ENCODE results near the gene SMYD2.

Gene SMYD2

GRCh38 chr1:214332946-214333798 is 52.2 kb downstream of the SMYD2 start:
- Histone ChIP-seq H3K23ac (ENCODE audit: low read length) (no peak overlapping the region), H3K9ac (ENCODE audit: low read length) (no peak overlapping the region), H2BK5ac (ENCODE audit: low read depth, low read length, poor library complexity) (no peak overlapping the region), H3K9me3 (ENCODE audit: insufficient read depth, low read depth, low read length) (no peaks in the 10 kb centered on the region), H3K79me1 (ENCODE audit: low read length) (peaks cover 16% of the 10 kb centered on the region), H4K8ac (ENCODE audit: low read depth, low read length) (peak overlapping the region; percentile 42), H3K27me3 (ENCODE audit: insufficient read depth, low read length) (no peaks in the 10 kb centered on the region), H2AFZ (ENCODE audit: insufficient read depth, low read length, poor library complexity) (no peak overlapping the region), H3K4ac (ENCODE audit: low read depth, low read length) (peak overlapping the region; percentile 43), H3K27ac (ENCODE audit: low read depth, low read length) (peak overlapping the region; percentile 1), H3K4me2 (ENCODE audit: low read length) (no peak overlapping the region), H3K14ac (ENCODE audit: low read length) (no peak overlapping the region), H4K91ac (ENCODE audit: low read depth, low read length) (peak overlapping the region; percentile 39), H3K79me2 (ENCODE audit: control insufficient read depth, insufficient read depth, low read length, poor library complexity) (no peaks in the 10 kb centered on the region), H4K12ac (ENCODE audit: low read depth, low read length) (peak overlapping the region; percentile 23), H2BK12ac (ENCODE audit: low read length) (peak overlapping the region; percentile 55), H2AK5ac (ENCODE audit: low read length) (peak overlapping the region; percentile 6), H3K36me3 (ENCODE audit: control insufficient read depth in 1 of 2, insufficient read depth in 2 of 2, low read length in 2 of 2) (peaks cover 18 to 39% of the 10 kb centered on the region in 2 experiments), H3K4me1 (ENCODE audit: control insufficient read depth in 1 of 2, insufficient read depth in 2 of 2, low read length in 2 of 2) (peaks cover 12 to 23% of the 10 kb centered on the region in 2 experiments), H3K18ac (ENCODE audit: low read length) (peak overlapping the region; percentile 44), H2BK120ac (ENCODE audit: insufficient read depth, low read length, poor library complexity) (no peak overlapping the region), H3K4me3 (ENCODE audit: low read depth, low read length) (no peak overlapping the region)
- DNase-seq = peak; percentile 27 to 67
- WGBS (ENCODE audit: extremely low coverage, insufficient coverage, insufficient read length) = no CpG with 5 or more reads among the region's 6 CpGs

- Histone ChIP-seq H3K79me2 (ENCODE audit: control insufficient read depth, insufficient read depth, low read length, poor library complexity) (no peaks in the 10 kb centered on the region), H3K9me3 (ENCODE audit: insufficient read depth, low read depth, low read length) (no peaks in the 10 kb centered on the region), H3K4me2 (ENCODE audit: low read length) (no peak overlapping the region), H3K9ac (ENCODE audit: low read length) (no peak overlapping the region), H2BK12ac (ENCODE audit: low read length) (no peak overlapping the region), H2BK120ac (ENCODE audit: insufficient read depth, low read length, poor library complexity) (no peak overlapping the region), H3K36me3 (ENCODE audit: control insufficient read depth in 1 of 2, insufficient read depth in 2 of 2, low read length in 2 of 2) (peaks cover 14 to 33% of the 10 kb centered on the region in 2 experiments), H4K8ac (ENCODE audit: low read depth, low read length) (no peak overlapping the region), H3K4me1 (ENCODE audit: control insufficient read depth in 1 of 2, insufficient read depth in 2 of 2, low read length in 2 of 2) (peaks cover 4 to 8% of the 10 kb centered on the region in 2 experiments), H4K12ac (ENCODE audit: low read depth, low read length) (no peak overlapping the region), H2AK5ac (ENCODE audit: low read length) (no peak overlapping the region), H4K91ac (ENCODE audit: low read depth, low read length) (no peak overlapping the region), H3K79me1 (ENCODE audit: low read length) (peaks cover 8% of the 10 kb centered on the region), H3K18ac (ENCODE audit: low read length) (no peak overlapping the region), H3K27ac (ENCODE audit: low read depth, low read length) (no peak overlapping the region), H3K14ac (ENCODE audit: low read length) (no peak overlapping the region), H3K23ac (ENCODE audit: low read length) (no peak overlapping the region), H3K4ac (ENCODE audit: low read depth, low read length) (no peak overlapping the region), H2AFZ (ENCODE audit: insufficient read depth, low read length, poor library complexity) (no peak overlapping the region), H3K4me3 (ENCODE audit: low read depth, low read length) (no peak overlapping the region), H2BK5ac (ENCODE audit: low read depth, low read length, poor library complexity) (no peak overlapping the region), H3K27me3 (ENCODE audit: insufficient read depth, low read length) (no peaks in the 10 kb centered on the region)
- WGBS (ENCODE audit: extremely low coverage, insufficient coverage, insufficient read length) = no CpG with 5 or more reads among the region's 4 CpGs
- DNase-seq = no peak
Observed at GRCh38 chr1:214335567-214335966, 54.6 kb downstream of the SMYD2 start.

- Histone ChIP-seq H3K23ac (ENCODE audit: low read length) (no peak overlapping the region), H4K12ac (ENCODE audit: low read depth, low read length) (no peak overlapping the region), H3K9ac (ENCODE audit: low read length) (no peak overlapping the region), H3K27me3 (ENCODE audit: insufficient read depth, low read length) (no peaks in the 10 kb centered on the region), H3K79me2 (ENCODE audit: control insufficient read depth, insufficient read depth, low read length, poor library complexity) (no peaks in the 10 kb centered on the region), H3K4me3 (ENCODE audit: low read depth, low read length) (no peak overlapping the region), H3K79me1 (ENCODE audit: low read length) (peaks cover 2% of the 10 kb centered on the region), H3K36me3 (ENCODE audit: control insufficient read depth in 1 of 2, insufficient read depth in 2 of 2, low read length in 2 of 2) (peaks cover 11 to 33% of the 10 kb centered on the region in 2 experiments), H2AFZ (ENCODE audit: insufficient read depth, low read length, poor library complexity) (no peak overlapping the region), H2AK5ac (ENCODE audit: low read length) (no peak overlapping the region), H3K9me3 (ENCODE audit: insufficient read depth, low read depth, low read length) (no peaks in the 10 kb centered on the region), H2BK12ac (ENCODE audit: low read length) (no peak overlapping the region), H3K4me2 (ENCODE audit: low read length) (no peak overlapping the region), H2BK120ac (ENCODE audit: insufficient read depth, low read length, poor library complexity) (no peak overlapping the region), H4K91ac (ENCODE audit: low read depth, low read length) (no peak overlapping the region), H3K4ac (ENCODE audit: low read depth, low read length) (no peak overlapping the region), H2BK5ac (ENCODE audit: low read depth, low read length, poor library complexity) (no peak overlapping the region), H3K14ac (ENCODE audit: low read length) (no peak overlapping the region), H3K27ac (ENCODE audit: low read depth, low read length) (peak overlapping the region; percentile 35), H3K4me1 (ENCODE audit: control insufficient read depth in 1 of 2, insufficient read depth in 2 of 2, low read length in 2 of 2) (peaks cover 2 to 5% of the 10 kb centered on the region in 2 experiments), H4K8ac (ENCODE audit: low read depth, low read length) (no peak overlapping the region), H3K18ac (ENCODE audit: low read length) (no peak overlapping the region)
- no peak for DNase-seq
- WGBS (ENCODE audit: extremely low coverage, insufficient coverage, insufficient read length) = no CpG with 5 or more reads among the region's 2 CpGs
Observed at GRCh38 chr1:214337015-214337414, 56.1 kb downstream of the SMYD2 start.

GRCh38 chr1:214337511-214337910 is 56.6 kb downstream of the SMYD2 start:
- no peak overlapping the region for H3K14ac ChIP-seq (ENCODE audit: low read length)
- H3K9me3 ChIP-seq (ENCODE audit: insufficient read depth, low read depth, low read length) = no peaks in the 10 kb centered on the region
- H2AK5ac ChIP-seq (ENCODE audit: low read length) = no peak overlapping the region
- no peak overlapping the region for H3K9ac ChIP-seq (ENCODE audit: low read length)
- H4K12ac ChIP-seq (ENCODE audit: low read depth, low read length) = no peak overlapping the region
- no peak overlapping the region for H2BK5ac ChIP-seq (ENCODE audit: low read depth, low read length, poor library complexity)
- no peak overlapping the region for H2BK12ac ChIP-seq (ENCODE audit: low read length)
- H3K4ac ChIP-seq (ENCODE audit: low read depth, low read length) = no peak overlapping the region
- peaks cover 2 to 5% of the 10 kb centered on the region in 2 experiments for H3K4me1 ChIP-seq (ENCODE audit: control insufficient read depth in 1 of 2, insufficient read depth in 2 of 2, low read length in 2 of 2)
- DNase-seq = peak; percentile 95 to 97
- no peak overlapping the region for H4K91ac ChIP-seq (ENCODE audit: low read depth, low read length)
- peaks cover 2% of the 10 kb centered on the region for H3K79me1 ChIP-seq (ENCODE audit: low read length)
- no peak overlapping the region for H3K4me3 ChIP-seq (ENCODE audit: low read depth, low read length)
- peaks cover 9 to 30% of the 10 kb centered on the region in 2 experiments for H3K36me3 ChIP-seq (ENCODE audit: control insufficient read depth in 1 of 2, insufficient read depth in 2 of 2, low read length in 2 of 2)
- peak overlapping the region; percentile 38 for H3K27ac ChIP-seq (ENCODE audit: low read depth, low read length)
- no peak overlapping the region for H3K23ac ChIP-seq (ENCODE audit: low read length)
- no peak overlapping the region for H4K8ac ChIP-seq (ENCODE audit: low read depth, low read length)
- H2BK120ac ChIP-seq (ENCODE audit: insufficient read depth, low read length, poor library complexity) = no peak overlapping the region
- no CpG with 5 or more reads among the region's 6 CpGs for WGBS (ENCODE audit: extremely low coverage, insufficient coverage, insufficient read length)
- no peak overlapping the region for H3K18ac ChIP-seq (ENCODE audit: low read length)
- no peaks in the 10 kb centered on the region for H3K27me3 ChIP-seq (ENCODE audit: insufficient read depth, low read length)
- H2AFZ ChIP-seq (ENCODE audit: insufficient read depth, low read length, poor library complexity) = no peak overlapping the region
- no peak overlapping the region for H3K4me2 ChIP-seq (ENCODE audit: low read length)
- H3K79me2 ChIP-seq (ENCODE audit: control insufficient read depth, insufficient read depth, low read length, poor library complexity) = no peaks in the 10 kb centered on the region

Data from trophoblast cell (in vitro differentiated cells and primary cell).